NB4 (cell line): Measurements from ENCODE around the gene GID8.

Experiments
- TF ChIP-seq, protein P1 (sequence below): IDR thresholded peaks from one replicate; pipeline ENCODE4 v1.5.1; 2012; ENCODE audit warnings: low read depth, low read length
- TF ChIP-seq, protein P2 (sequence below): IDR thresholded peaks from 2 replicates; pipeline ENCODE4 v1.6.1; 2011; ENCODE audit warnings: low read depth, low read length

DNA sequence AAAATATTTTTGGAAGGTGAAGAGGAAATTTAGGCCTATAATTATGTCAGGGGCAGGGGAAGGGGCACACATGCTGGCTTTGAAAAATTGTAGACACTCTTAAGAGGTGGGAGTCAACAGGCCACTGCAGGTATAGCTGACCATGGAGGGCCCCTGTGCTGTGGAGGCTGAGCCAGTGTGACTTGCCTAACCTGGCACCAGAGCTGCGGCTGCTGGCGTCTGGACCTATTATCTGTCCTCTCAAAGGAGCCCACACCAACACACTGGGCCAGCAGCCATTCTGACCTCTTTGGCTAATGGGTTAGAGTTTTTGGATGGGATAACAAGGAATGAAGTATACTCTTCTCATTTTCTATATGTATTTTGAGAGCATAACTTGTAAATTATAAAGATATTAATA, 4.5 kb downstream of the GID8 start:
- TF ChIP-seq, protein P1, sequence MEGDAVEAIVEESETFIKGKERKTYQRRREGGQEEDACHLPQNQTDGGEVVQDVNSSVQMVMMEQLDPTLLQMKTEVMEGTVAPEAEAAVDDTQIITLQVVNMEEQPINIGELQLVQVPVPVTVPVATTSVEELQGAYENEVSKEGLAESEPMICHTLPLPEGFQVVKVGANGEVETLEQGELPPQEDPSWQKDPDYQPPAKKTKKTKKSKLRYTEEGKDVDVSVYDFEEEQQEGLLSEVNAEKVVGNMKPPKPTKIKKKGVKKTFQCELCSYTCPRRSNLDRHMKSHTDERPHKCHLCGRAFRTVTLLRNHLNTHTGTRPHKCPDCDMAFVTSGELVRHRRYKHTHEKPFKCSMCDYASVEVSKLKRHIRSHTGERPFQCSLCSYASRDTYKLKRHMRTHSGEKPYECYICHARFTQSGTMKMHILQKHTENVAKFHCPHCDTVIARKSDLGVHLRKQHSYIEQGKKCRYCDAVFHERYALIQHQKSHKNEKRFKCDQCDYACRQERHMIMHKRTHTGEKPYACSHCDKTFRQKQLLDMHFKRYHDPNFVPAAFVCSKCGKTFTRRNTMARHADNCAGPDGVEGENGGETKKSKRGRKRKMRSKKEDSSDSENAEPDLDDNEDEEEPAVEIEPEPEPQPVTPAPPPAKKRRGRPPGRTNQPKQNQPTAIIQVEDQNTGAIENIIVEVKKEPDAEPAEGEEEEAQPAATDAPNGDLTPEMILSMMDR = no peak
- TF ChIP-seq, protein P2, sequence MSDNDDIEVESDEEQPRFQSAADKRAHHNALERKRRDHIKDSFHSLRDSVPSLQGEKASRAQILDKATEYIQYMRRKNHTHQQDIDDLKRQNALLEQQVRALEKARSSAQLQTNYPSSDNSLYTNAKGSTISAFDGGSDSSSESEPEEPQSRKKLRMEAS = no peak
